ENCODE measurements around the gene SOX8. TPM values are rescaled to one million over a fixed set of nuclear protein-coding genes. Genes with fewer than 3 reads are reported as not detected.

Gene SOX8
- total and polyA plus RNA-seq, 10 of the 15 experiments (the other 5 are each of a cell fraction or from before 2014, with no cell fraction given), result not detected

DNA sequence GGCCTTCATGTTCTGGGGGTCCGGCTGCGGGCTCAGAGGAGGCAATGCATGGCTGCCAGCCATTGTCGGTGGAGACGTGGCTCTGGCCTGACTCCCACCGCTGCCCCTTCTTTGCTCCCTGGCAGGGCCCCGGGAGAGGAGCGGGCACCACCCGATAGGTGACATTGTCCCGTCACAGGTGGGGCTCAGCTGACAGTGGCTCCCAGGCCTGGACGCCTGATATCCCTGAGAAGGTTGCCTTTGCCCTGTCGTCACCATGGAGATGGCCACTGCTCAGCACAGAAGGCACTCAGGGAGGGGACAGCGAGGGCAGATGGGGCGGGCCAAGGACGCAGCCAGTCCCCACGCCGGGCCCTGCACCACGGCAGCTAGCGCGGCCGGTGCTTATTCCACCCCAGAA lies 42.6 kb downstream of the SOX8 start:
- POLR2A ChIA-PET, result no interaction called here
- FAIRE-seq (no peak), DNase-seq (ENCODE audit: low read depth, low spot score) (no peak), ATAC-seq (no peak)
- no peak overlapping the region for H3K9ac ChIP-seq (ENCODE audit: control insufficient read depth, insufficient read depth, low read length)
- H3K36me3 ChIP-seq (ENCODE audit: control insufficient read depth in 2 of 2, insufficient read depth in 2 of 2, low read length in 1 of 2), result no peaks in the 10 kb centered on the region
- RAD21 ChIA-PET (ENCODE audit: unreplicated experiment), result no interaction called here
- no peak overlapping the region for H3K4me2 ChIP-seq (ENCODE audit: control insufficient read depth, insufficient read depth)
- in situ Hi-C loops (cut with MboI), result no loop called here
- SMC1A ChIA-PET (ENCODE audit: uncharacterized antibody, unreplicated experiment), result no interaction called here
- H3K4me3 ChIP-seq, result no peak overlapping the region
- H3K79me2 ChIP-seq (ENCODE audit: control insufficient read depth, insufficient read depth, low read length), result no peaks in the 10 kb centered on the region
- TF ChIP-seq CEBPB (IDR thresholded peaks at IDR 0.05; ENCODE audit: borderline replicate concordance in 1 of 2, low read depth in 2 of 2, low read length in 2 of 2) (no peak), ZNF217 (IDR thresholded peaks at IDR 0.05) (no peak), SREBF1 (IDR thresholded peaks at IDR 0.05; ENCODE audit: low read length) (no peak), NR2F1 (conservative IDR thresholded peaks at IDR 0.05) (no peak), JUNB (IDR thresholded peaks at IDR 0.05) (no peak), CHD4 (IDR thresholded peaks at IDR 0.05) (no peak), SREBF2 (IDR thresholded peaks at IDR 0.05; ENCODE audit: low read length) (no peak), KAT2A (conservative IDR thresholded peaks at IDR 0.05; ENCODE audit: control insufficient read depth, low read depth, low read length) (no peak), POLR2AphosphoS2 (IDR thresholded peaks at IDR 0.05; ENCODE audit: low read depth, low read length) (no peak), SMAD1 (IDR thresholded peaks at IDR 0.05; ENCODE audit: low read depth, partially characterized antibody) (no peak), SIN3A (IDR thresholded peaks at IDR 0.05; ENCODE audit: low read depth, low read length) (no peak), EED (IDR thresholded peaks at IDR 0.05; ENCODE audit: low read depth) (no peak)
- TF ChIP-seq, protein P1, sequence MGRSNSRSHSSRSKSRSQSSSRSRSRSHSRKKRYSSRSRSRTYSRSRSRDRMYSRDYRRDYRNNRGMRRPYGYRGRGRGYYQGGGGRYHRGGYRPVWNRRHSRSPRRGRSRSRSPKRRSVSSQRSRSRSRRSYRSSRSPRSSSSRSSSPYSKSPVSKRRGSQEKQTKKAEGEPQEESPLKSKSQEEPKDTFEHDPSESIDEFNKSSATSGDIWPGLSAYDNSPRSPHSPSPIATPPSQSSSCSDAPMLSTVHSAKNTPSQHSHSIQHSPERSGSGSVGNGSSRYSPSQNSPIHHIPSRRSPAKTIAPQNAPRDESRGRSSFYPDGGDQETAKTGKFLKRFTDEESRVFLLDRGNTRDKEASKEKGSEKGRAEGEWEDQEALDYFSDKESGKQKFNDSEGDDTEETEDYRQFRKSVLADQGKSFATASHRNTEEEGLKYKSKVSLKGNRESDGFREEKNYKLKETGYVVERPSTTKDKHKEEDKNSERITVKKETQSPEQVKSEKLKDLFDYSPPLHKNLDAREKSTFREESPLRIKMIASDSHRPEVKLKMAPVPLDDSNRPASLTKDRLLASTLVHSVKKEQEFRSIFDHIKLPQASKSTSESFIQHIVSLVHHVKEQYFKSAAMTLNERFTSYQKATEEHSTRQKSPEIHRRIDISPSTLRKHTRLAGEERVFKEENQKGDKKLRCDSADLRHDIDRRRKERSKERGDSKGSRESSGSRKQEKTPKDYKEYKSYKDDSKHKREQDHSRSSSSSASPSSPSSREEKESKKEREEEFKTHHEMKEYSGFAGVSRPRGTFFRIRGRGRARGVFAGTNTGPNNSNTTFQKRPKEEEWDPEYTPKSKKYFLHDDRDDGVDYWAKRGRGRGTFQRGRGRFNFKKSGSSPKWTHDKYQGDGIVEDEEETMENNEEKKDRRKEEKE (IDR thresholded peaks at IDR 0.05), result no peak
- TF ChIP-seq, protein P2, sequence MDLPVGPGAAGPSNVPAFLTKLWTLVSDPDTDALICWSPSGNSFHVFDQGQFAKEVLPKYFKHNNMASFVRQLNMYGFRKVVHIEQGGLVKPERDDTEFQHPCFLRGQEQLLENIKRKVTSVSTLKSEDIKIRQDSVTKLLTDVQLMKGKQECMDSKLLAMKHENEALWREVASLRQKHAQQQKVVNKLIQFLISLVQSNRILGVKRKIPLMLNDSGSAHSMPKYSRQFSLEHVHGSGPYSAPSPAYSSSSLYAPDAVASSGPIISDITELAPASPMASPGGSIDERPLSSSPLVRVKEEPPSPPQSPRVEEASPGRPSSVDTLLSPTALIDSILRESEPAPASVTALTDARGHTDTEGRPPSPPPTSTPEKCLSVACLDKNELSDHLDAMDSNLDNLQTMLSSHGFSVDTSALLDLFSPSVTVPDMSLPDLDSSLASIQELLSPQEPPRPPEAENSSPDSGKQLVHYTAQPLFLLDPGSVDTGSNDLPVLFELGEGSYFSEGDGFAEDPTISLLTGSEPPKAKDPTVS (IDR thresholded peaks at IDR 0.05; ENCODE audit: low read depth, low read length), result no peak
- TF ChIP-seq, protein P3, sequence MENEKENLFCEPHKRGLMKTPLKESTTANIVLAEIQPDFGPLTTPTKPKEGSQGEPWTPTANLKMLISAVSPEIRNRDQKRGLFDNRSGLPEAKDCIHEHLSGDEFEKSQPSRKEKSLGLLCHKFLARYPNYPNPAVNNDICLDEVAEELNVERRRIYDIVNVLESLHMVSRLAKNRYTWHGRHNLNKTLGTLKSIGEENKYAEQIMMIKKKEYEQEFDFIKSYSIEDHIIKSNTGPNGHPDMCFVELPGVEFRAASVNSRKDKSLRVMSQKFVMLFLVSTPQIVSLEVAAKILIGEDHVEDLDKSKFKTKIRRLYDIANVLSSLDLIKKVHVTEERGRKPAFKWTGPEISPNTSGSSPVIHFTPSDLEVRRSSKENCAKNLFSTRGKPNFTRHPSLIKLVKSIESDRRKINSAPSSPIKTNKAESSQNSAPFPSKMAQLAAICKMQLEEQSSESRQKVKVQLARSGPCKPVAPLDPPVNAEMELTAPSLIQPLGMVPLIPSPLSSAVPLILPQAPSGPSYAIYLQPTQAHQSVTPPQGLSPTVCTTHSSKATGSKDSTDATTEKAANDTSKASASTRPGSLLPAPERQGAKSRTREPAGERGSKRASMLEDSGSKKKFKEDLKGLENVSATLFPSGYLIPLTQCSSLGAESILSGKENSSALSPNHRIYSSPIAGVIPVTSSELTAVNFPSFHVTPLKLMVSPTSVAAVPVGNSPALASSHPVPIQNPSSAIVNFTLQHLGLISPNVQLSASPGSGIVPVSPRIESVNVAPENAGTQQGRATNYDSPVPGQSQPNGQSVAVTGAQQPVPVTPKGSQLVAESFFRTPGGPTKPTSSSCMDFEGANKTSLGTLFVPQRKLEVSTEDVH (IDR thresholded peaks at IDR 0.05; ENCODE audit: low read depth, partially characterized antibody), result no peak
- TF ChIP-seq, protein P4, sequence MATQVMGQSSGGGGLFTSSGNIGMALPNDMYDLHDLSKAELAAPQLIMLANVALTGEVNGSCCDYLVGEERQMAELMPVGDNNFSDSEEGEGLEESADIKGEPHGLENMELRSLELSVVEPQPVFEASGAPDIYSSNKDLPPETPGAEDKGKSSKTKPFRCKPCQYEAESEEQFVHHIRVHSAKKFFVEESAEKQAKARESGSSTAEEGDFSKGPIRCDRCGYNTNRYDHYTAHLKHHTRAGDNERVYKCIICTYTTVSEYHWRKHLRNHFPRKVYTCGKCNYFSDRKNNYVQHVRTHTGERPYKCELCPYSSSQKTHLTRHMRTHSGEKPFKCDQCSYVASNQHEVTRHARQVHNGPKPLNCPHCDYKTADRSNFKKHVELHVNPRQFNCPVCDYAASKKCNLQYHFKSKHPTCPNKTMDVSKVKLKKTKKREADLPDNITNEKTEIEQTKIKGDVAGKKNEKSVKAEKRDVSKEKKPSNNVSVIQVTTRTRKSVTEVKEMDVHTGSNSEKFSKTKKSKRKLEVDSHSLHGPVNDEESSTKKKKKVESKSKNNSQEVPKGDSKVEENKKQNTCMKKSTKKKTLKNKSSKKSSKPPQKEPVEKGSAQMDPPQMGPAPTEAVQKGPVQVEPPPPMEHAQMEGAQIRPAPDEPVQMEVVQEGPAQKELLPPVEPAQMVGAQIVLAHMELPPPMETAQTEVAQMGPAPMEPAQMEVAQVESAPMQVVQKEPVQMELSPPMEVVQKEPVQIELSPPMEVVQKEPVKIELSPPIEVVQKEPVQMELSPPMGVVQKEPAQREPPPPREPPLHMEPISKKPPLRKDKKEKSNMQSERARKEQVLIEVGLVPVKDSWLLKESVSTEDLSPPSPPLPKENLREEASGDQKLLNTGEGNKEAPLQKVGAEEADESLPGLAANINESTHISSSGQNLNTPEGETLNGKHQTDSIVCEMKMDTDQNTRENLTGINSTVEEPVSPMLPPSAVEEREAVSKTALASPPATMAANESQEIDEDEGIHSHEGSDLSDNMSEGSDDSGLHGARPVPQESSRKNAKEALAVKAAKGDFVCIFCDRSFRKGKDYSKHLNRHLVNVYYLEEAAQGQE (IDR thresholded peaks at IDR 0.05; ENCODE audit: low read depth, low read length), result no peak
- no peaks in the 10 kb centered on the region for H3K27me3 ChIP-seq (replicated peaks in 1 of 2; ENCODE audit: control insufficient read depth in 2 of 2, insufficient read depth in 2 of 2, low read length in 1 of 2)
- H3K4me1 ChIP-seq (ENCODE audit: control insufficient read depth, insufficient read depth, low read length), result no peaks in the 10 kb centered on the region
- intact Hi-C loops (cut with micrococcal nuclease; ENCODE audit: unreplicated experiment), result no loop called here
- no peaks in the 10 kb centered on the region for H4K20me1 ChIP-seq (ENCODE audit: control insufficient read depth, insufficient read depth)
- no peaks in the 10 kb centered on the region for H3K9me3 ChIP-seq (replicated peaks; ENCODE audit: control insufficient read depth, insufficient read depth, low read length)
- BruUV-seq (replicated peaks), result no TSS peak
- CTCF ChIA-PET, result no interaction called here
- H2AFZ ChIP-seq (ENCODE audit: control insufficient read depth, low read depth, low read length), result no peak overlapping the region
- no peak overlapping the region for H3K27ac ChIP-seq (ENCODE audit: control insufficient read depth, insufficient read depth)
- WGBS (ENCODE audit: insufficient coverage, insufficient replicate concordance, low lambda C conversion rate, missing lambda C conversion rate), result 64% methylated on average over 17 of the region's 20 CpGs

Data from GM12878 (cell line).